Upper lobe of left lung (tissue), 4 donors: ENCODE results near the gene SEMA3A.

Source experiments
- CTCF ChIP-seq, 6 experiments: fragments of 450-650 bp in 4 of 6; fragments of 200-600 bp in 2 of 6; sonication (generic) in 2 of 6; IDR thresholded peaks; one replicate each; pipeline ENCODE4 v1.5.1; 2016 to 2019; ENCODE audit warnings: antibody characterized with exemption in 6 of 6
- EP300 ChIP-seq, 4 donors: sonication (generic); formaldehyde crosslinking; IDR thresholded peaks; one replicate each; pipeline ENCODE4 v1.5.1; 2017; ENCODE audit warnings: antibody characterized with exemption in 4 of 4, control low read depth in 2 of 4

GRCh38 chr7:84009782-84010181, 184.8 kb downstream of the SEMA3A start:
- TF ChIP-seq CTCF (IDR thresholded peaks at IDR 0.05) (no peak), EP300 (IDR thresholded peaks at IDR 0.05) (no peak)
